ENCODE data around the gene PNISR. TPM values are rescaled to one million over a fixed set of nuclear protein-coding genes. Genes with fewer than 3 reads are reported as not detected.

The PNISR gene
- polyA plus RNA-seq, 1 of the 3 experiments (the other 2 are of a cell fraction): 39.1 TPM

- no peaks in the 10 kb centered on the region for H3K9me2 ChIP-seq
- peaks cover 0 to 7% of the 10 kb centered on the region in 2 experiments; a peak in 1 of 4 replicates for H3K4me1 ChIP-seq (ENCODE audit: control insufficient read depth in 1 of 2, insufficient read depth in 2 of 2, low read depth in 1 of 2, low read length in 1 of 2)
- no peaks in the 10 kb centered on the region for H3K36me3 ChIP-seq (replicated peaks in 1 of 2; ENCODE audit: control insufficient read depth in 1 of 2, insufficient read depth in 2 of 2, low read length in 1 of 2)
- ChIA-PET POLR2A (no interaction called here), CTCF (interaction anchor here (0.8 to 1.6 kb wide), 4 partner anchors 17 to 72 kb away, joined by 3 to 5 read pairs (median 4); partner anchors contain the start of gene COQ3)
- TF ChIP-seq REST (IDR thresholded peaks at IDR 0.05; ENCODE audit: low read depth, low read length) (peak; percentile 94), USF2 (IDR thresholded peaks at IDR 0.05; ENCODE audit: borderline replicate concordance, low read depth, low read length) (no peak)
- no peak overlapping the region for H3K27ac ChIP-seq (ENCODE audit: low read depth in 2 of 2, low read length in 1 of 2)
- H3K4me3 ChIP-seq (ENCODE audit: low read depth in 2 of 2, low read length in 1 of 2): no peak overlapping the region
- no peaks in the 10 kb centered on the region for H3K9me3 ChIP-seq
- no peak overlapping the region for H3K9ac ChIP-seq
- no peaks in the 10 kb centered on the region for H4K20me1 ChIP-seq (ENCODE audit: insufficient read depth)
- no peaks in the 10 kb centered on the region; the same call in 1 of the 2 replicates for H3K27me3 ChIP-seq (ENCODE audit: insufficient read depth)
- H2AFZ ChIP-seq (ENCODE audit: low read depth): no peak overlapping the region
- no peaks in the 10 kb centered on the region for H3F3A ChIP-seq (replicated peaks; ENCODE audit: insufficient read depth)
- H3K79me2 ChIP-seq (ENCODE audit: insufficient read depth): no peaks in the 10 kb centered on the region
- 71% methylated on average over 9 of the region's 9 CpGs for WGBS (ENCODE audit: low lambda C conversion rate)
- no peak overlapping the region for H3K4me2 ChIP-seq
- no peak for DNase-seq
Observed at GRCh38 chr6:99353126-99353525, 72.0 kb downstream of the PNISR start.

- Histone ChIP-seq H3F3A (replicated peaks; ENCODE audit: insufficient read depth) (peaks cover 5% of the 10 kb centered on the region), H4K20me1 (ENCODE audit: insufficient read depth) (no peaks in the 10 kb centered on the region), H3K79me2 (ENCODE audit: insufficient read depth) (no peaks in the 10 kb centered on the region), H3K4me3 (ENCODE audit: low read depth in 2 of 2, low read length in 1 of 2) (peak overlapping the region in 1 of 2 experiments; percentile 89; a peak in 1 of 4 replicates), H3K4me1 (ENCODE audit: control insufficient read depth in 1 of 2, insufficient read depth in 2 of 2, low read depth in 1 of 2, low read length in 1 of 2) (peaks cover 0 to 7% of the 10 kb centered on the region in 2 experiments; a peak in 2 of 4 replicates), H3K9ac (no peak overlapping the region), H2AFZ (ENCODE audit: low read depth) (peak overlapping the region; percentile 88; the same call in 1 of the 2 replicates), H3K4me2 (0 out of 2 replicates have a peak overlapping the region, but pooled peaks have one; percentile 81), H3K27me3 (ENCODE audit: insufficient read depth) (no peaks in the 10 kb centered on the region; the same call in 1 of the 2 replicates), H3K27ac (ENCODE audit: low read depth in 2 of 2, low read length in 1 of 2) (no peak overlapping the region; a peak in 1 of 4 replicates), H3K36me3 (replicated peaks in 1 of 2; ENCODE audit: control insufficient read depth in 1 of 2, insufficient read depth in 2 of 2, low read length in 1 of 2) (no peaks in the 10 kb centered on the region), H3K9me3 (no peaks in the 10 kb centered on the region), H3K9me2 (no peaks in the 10 kb centered on the region)
- TF ChIP-seq GATA2 (CRISPR knock-in tag; IDR thresholded peaks at IDR 0.05): no peak
- TF ChIP-seq EZH2phosphoT487 (IDR thresholded peaks at IDR 0.05; ENCODE audit: borderline replicate concordance, low read depth): no peak
- no peak for TF ChIP-seq TAF1 (IDR thresholded peaks at IDR 0.05; ENCODE audit: borderline replicate concordance, low read depth, low read length)
- no peak for TF ChIP-seq USF2 (IDR thresholded peaks at IDR 0.05; ENCODE audit: borderline replicate concordance, low read depth, low read length)
- no peak for TF ChIP-seq RXRA (IDR thresholded peaks at IDR 0.05; ENCODE audit: borderline replicate concordance, low read depth)
- TF ChIP-seq ELF1 (IDR thresholded peaks at IDR 0.05): no peak
- no peak for TF ChIP-seq RCOR1 (IDR thresholded peaks at IDR 0.05; ENCODE audit: low read length)
- no peak for TF ChIP-seq IRF3 (IDR thresholded peaks at IDR 0.05; ENCODE audit: low read depth, low read length)
- WGBS (ENCODE audit: low lambda C conversion rate): 89% methylated on average over 10 of the region's 10 CpGs
- CTCF ChIA-PET: interaction anchor here (1.0 to 1.6 kb wide), 5 partner anchors 8 to 108 kb away, joined by 3 to 8 read pairs (median 4); no protein-coding TSS in a partner anchor
- POLR2A ChIA-PET: interaction anchor here (1.6 kb wide), 1 partner anchor 74 kb away, joined by 5 read pairs; the partner anchor contains the start of gene PNISR
- no peak for DNase-seq
Observed at GRCh38 chr6:99350573-99350972, 74.5 kb downstream of the PNISR start.
